Peyer's patch (tissue), 4 donors: ENCODE measurements around the gene LCTL. TPM values are rescaled to one million over a fixed set of nuclear protein-coding genes. Genes with fewer than 3 reads are reported as not detected.
"Not testable (repeated sequence)": the region's sequence is repeated elsewhere in the genome, so short reads cannot be mapped to it uniquely, and the experiment has no call there.

Experiments
- DNase-seq, 3 donors: peaks; one replicate each; pipeline ENCODE4 v3.0.0-alpha.2; 2017 to 2019
- H3K27ac ChIP-seq, 4 donors: fragments of 200-600 bp; sonication (generic); one replicate each; pipeline ENCODE4 v1.5.1; 2016 to 2019
- H3K27me3 ChIP-seq, 2 donors: fragments of 200-600 bp; sonication (generic); one replicate each; pipeline ENCODE4 v1.5.1; 2019
- H3K36me3 ChIP-seq, 3 donors: fragments of 200-600 bp; sonication (generic); one replicate each; pipeline ENCODE4 v1.5.1; 2016 to 2019
- H3K4me1 ChIP-seq, 4 donors: fragments of 200-600 bp; sonication (generic); one replicate each; pipeline ENCODE4 v1.5.1; 2016 to 2019
- H3K4me3 ChIP-seq, 4 donors: fragments of 200-600 bp; sonication (generic); 1 replicate in 3 of 4; 2 replicates in 1 of 4; pipeline ENCODE4 v1.5.1; 2016 to 2019; ENCODE audit warnings: mild to moderate bottlenecking in 1 of 4
- H3K9me3 ChIP-seq, 4 donors: fragments of 200-600 bp; sonication (generic); one replicate each; pipeline ENCODE4 v1.5.1; 2016 to 2019; ENCODE audit warnings: mild to moderate bottlenecking in 1 of 4
- CTCF ChIP-seq, 6 experiments: fragments of 450-650 bp in 4 of 6; fragments of 200-600 bp in 2 of 6; sonication (generic) in 1 of 6; IDR thresholded peaks; one replicate each; pipeline ENCODE4 v1.5.1; 2017 to 2019; ENCODE audit warnings: antibody characterized with exemption in 6 of 6, mild to moderate bottlenecking in 3 of 6, moderate library complexity in 1 of 6
- POLR2A ChIP-seq, 2 donors: fragments of 450-650 bp; IDR thresholded peaks; one replicate each; pipeline ENCODE4 v1.5.1; 2017; ENCODE audit warnings: antibody characterized with exemption in 2 of 2, mild to moderate bottlenecking in 2 of 2, moderate library complexity in 2 of 2
- small RNA-seq, 2 donors: library from RNA; depleted of rRNA; stranded (forward); fragments of <200 nt; gene quantifications; one replicate each; pipeline ENCODE3, GENCODE V24; 2016
- total RNA-seq, 4 donors: library from RNA; depleted of rRNA; stranded (reverse); fragments of >200 nt; gene quantifications; one replicate each; pipeline ENCODE4 v1.1.0, GENCODE V29; 2016

Gene LCTL
- total RNA-seq, 4 donors from 2014 or later, result not detected

GRCh38 chr15:66503780-66504562 is 61.8 kb downstream of the LCTL start:
- Histone ChIP-seq H3K9me3 (no peaks in the 10 kb centered on the region), H3K36me3 (peaks cover 0 to 43% (median 0%) of the 10 kb centered on the region in 3 donors), H3K27ac (peak overlapping the region; percentile 88 to 94 (median 92)), H3K4me3 (peak overlapping the region; percentile 67 to 88 (median 76)), H3K4me1 (peaks cover 0 to 30% (median 11%) of the 10 kb centered on the region in 4 donors), H3K27me3 (no peaks in the 10 kb centered on the region)
- no peak for DNase-seq
- TF ChIP-seq POLR2A (IDR thresholded peaks at IDR 0.05) (no peak), CTCF (IDR thresholded peaks at IDR 0.05) (no peak)

- Histone ChIP-seq H3K4me1 (peaks cover 0 to 36% (median 11%) of the 10 kb centered on the region in 4 donors), H3K27ac (peak overlapping the region in 1 of 4 donors; percentile 88), H3K36me3 (peaks cover 0 to 50% (median 0%) of the 10 kb centered on the region in 3 donors), H3K4me3 (peak overlapping the region; percentile 67 to 88 (median 76))
- H3K9me3 ChIP-seq, H3K27me3 ChIP-seq, DNase-seq: not testable (repeated sequence)
Observed at GRCh38 chr15:66503041-66503648, 62.7 kb downstream of the LCTL start.

- Histone ChIP-seq H3K36me3 (peaks cover 0 to 50% (median 0%) of the 10 kb centered on the region in 3 donors), H3K4me1 (peaks cover 0 to 40% (median 11%) of the 10 kb centered on the region in 4 donors), H3K27ac (no peak overlapping the region), H3K4me3 (peak overlapping the region in 1 of 4 donors; percentile 69), H3K27me3 (no peaks in the 10 kb centered on the region), H3K9me3 (no peaks in the 10 kb centered on the region)
- no peak for TF ChIP-seq POLR2A (IDR thresholded peaks at IDR 0.05)
- no peak for DNase-seq
Observed at GRCh38 chr15:66502491-66502890, 63.3 kb downstream of the LCTL start.

- not testable (repeated sequence) for H3K4me3 ChIP-seq, H3K27ac ChIP-seq, H3K27me3 ChIP-seq, H3K9me3 ChIP-seq, DNase-seq
- H3K36me3 ChIP-seq, result peaks cover 0 to 50% (median 0%) of the 10 kb centered on the region in 3 donors
- H3K4me1 ChIP-seq, result peaks cover 0 to 45% (median 11%) of the 10 kb centered on the region in 4 donors
Observed at GRCh38 chr15:66500346-66500745, 65.5 kb downstream of the LCTL start.

GRCh38 chr15:66498501-66499386 is 67.1 kb downstream of the LCTL start:
- peak overlapping the region; percentile 82 to 87 (median 85) for H3K27ac ChIP-seq
- H3K4me3 ChIP-seq, result no peak overlapping the region
- no peak for DNase-seq
- peaks cover 0 to 42% (median 11%) of the 10 kb centered on the region in 4 donors for H3K4me1 ChIP-seq
- H3K36me3 ChIP-seq, result peaks cover 0 to 64% (median 0%) of the 10 kb centered on the region in 3 donors
- H3K27me3 ChIP-seq, result no peaks in the 10 kb centered on the region
- TF ChIP-seq POLR2A (IDR thresholded peaks at IDR 0.05) (no peak), CTCF (IDR thresholded peaks at IDR 0.05) (peak in 5 of 6 experiments; percentile 21 to 40 (median 34))
- H3K9me3 ChIP-seq, result no peaks in the 10 kb centered on the region

Small RNAs within 50 kb of the gene (small RNA-seq; reads per million reads assigned to genes)
- gene RF01159, result 0 reads per million in 2 donors
- 0 reads per million in 2 donors for gene SNORD16
- 0 reads per million in 2 donors for gene SNORD18A
- 0 reads per million in 2 donors for gene SNORD18B
- 0 reads per million in 2 donors for gene SNORD18C

Other genes with a start within 250 kb of the LCTL start
- gene TIPIN, start 209.3 kb downstream of the LCTL start, total RNA-seq, result 10 to 100 TPM in 1 of 4 donors, 1 to 10 TPM in 3; 2.6 to 10.6 (median 6.8) TPM
- 10 to 100 TPM; 12.7 to 47.9 (median 27.7) TPM for gene MAP2K1, start 179.1 kb downstream of the LCTL start, total RNA-seq
- 10 to 100 TPM; 12.2 to 26.4 (median 20.4) TPM for gene SNAPC5, start 68.2 kb downstream of the LCTL start, total RNA-seq
- 1,000 to 10,000 TPM in 2 of 4 donors, 100 to 1,000 TPM in 2; 638 to 1,911 (median 945) TPM for gene RPL4, start 61.1 kb downstream of the LCTL start, total RNA-seq
- 10 to 100 TPM in 1 of 4 donors, 1 to 10 TPM in 3; 3.6 to 11.2 (median 6.7) TPM for gene ZWILCH, start 60.7 kb downstream of the LCTL start, total RNA-seq
- 10 to 100 TPM; 11.0 to 34.9 (median 25.5) TPM for gene SMAD6, start 136.2 kb upstream of the LCTL start, total RNA-seq